ENCODE measurements around the gene CDK11A. TPM values are rescaled to one million over a fixed set of nuclear protein-coding genes. Genes with fewer than 3 reads are reported as not detected.
A peak's percentile ranks its signal among the peaks of the same experiment; 100 is the strongest.
"Not testable (repeated sequence)": the region's sequence is repeated elsewhere in the genome, so short reads cannot be mapped to it uniquely, and the experiment has no call there.

CDK11A gene
- total and polyA plus RNA-seq, 9 donors, result 11.5 to 31.2 (median 24.2) TPM

DNA sequence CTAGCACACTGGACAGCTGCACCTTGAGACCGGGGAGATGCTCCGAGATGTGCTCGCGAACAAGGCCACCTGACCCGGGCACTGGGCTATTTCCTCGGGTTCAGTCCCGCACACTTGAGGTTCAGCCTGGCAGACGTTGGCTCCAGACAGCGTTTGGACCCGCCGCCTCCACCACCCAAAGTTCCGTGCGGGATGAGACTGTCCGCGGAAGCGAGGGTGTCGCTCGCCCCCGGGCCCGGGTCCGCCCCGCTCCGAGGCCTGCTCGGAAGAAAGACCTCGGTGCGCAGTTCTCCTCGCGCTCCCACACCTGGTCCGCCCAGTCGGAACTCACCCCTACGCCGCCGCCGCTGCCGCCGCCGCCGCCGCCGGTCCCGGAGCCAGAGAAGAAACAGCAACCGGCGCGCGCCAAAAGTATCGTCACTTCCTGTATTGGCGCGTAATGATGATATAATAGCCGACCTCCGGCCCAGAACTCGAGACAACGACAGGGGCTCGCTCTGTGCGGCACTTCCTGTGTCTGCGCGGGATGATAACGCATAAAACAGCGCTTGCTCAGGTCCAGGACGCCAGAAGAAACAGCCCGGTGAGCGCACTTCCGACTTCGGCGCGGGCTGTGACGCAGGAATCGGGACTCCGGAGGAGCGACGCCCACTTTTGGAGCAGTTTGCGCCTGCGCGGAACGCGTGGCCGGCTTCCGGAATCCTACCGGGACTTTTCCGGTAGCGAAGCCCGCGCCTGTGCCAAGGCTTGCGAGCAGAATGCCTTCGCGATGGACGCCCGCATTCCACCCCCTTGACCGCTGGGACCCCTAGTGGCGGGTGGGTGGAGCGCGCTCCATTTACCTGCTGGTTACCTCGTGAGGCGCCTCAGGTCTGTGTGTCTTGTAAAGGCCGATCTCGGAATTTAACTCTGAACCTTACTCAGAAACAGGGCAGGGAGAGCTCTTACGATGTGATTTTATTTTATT is 65.3 kb downstream of the CDK11A start, which contains the start of gene CDK11B:
TSS of gene CDK11B (minus strand) at position 422 of the 967 bp plus-strand sequence. CDS start 1,519 bp downstream, outside the sequence.
- peaks cover 13% of the 10 kb centered on the region for H3K4me1 ChIP-seq (ENCODE audit: control insufficient read depth, insufficient read depth, low read length)
- peak; percentile 97 for DNase-seq
- H3K4me3 ChIP-seq (ENCODE audit: low read length), result peak within 1 kb of the TSS; percentile 75
- not testable (repeated sequence) for H3K27me3 ChIP-seq (ENCODE audit: control insufficient read depth, insufficient read depth, low read length); H3K9me3 ChIP-seq (replicated peaks; ENCODE audit: control insufficient read depth, low read depth, low read length)
- peak within 1 kb of the TSS; percentile 99 for H3K27ac ChIP-seq (ENCODE audit: low read length)
- under 1% methylated on average over 43 of the region's 96 CpGs for WGBS (ENCODE audit: insufficient coverage)
- H3K36me3 ChIP-seq (ENCODE audit: control insufficient read depth, insufficient read depth, low read length), result peaks cover 29% of the 10 kb centered on the region

Other genes with a start within 250 kb of the CDK11A start
- 13.5 TPM for gene ATAD3A, start 212.2 kb downstream of the CDK11A start, total RNA-seq
- gene ATAD3A, start 212.2 kb downstream of the CDK11A start, polyA plus RNA-seq (ENCODE audit: insufficient read depth in 1 of 8, insufficient read length in 8 of 8, low replicate concordance in 1 of 8), result 10 to 100 TPM; 15.8 to 22.0 (median 20.6) TPM
- gene TMEM240, start 183.7 kb downstream of the CDK11A start, total RNA-seq, result 3.5 TPM
- 1 to 10 TPM; 3.6 to 9.2 (median 4.9) TPM for gene TMEM240, start 183.7 kb downstream of the CDK11A start, polyA plus RNA-seq (ENCODE audit: insufficient read depth in 1 of 8, insufficient read length in 8 of 8, low replicate concordance in 1 of 8)
- 38.0 TPM for gene SSU72, start 149.5 kb downstream of the CDK11A start, total RNA-seq
- gene SSU72, start 149.5 kb downstream of the CDK11A start, polyA plus RNA-seq (ENCODE audit: insufficient read depth in 1 of 8, insufficient read length in 8 of 8, low replicate concordance in 1 of 8), result 100 to 1,000 TPM in 1 of 8 donors, 10 to 100 TPM in 7; 77.5 to 106 (median 92.4) TPM
- 0.62 TPM for gene FNDC10, start 124.2 kb downstream of the CDK11A start, total RNA-seq
- gene FNDC10, start 124.2 kb downstream of the CDK11A start, polyA plus RNA-seq (ENCODE audit: insufficient read depth in 1 of 8, insufficient read length in 8 of 8, low replicate concordance in 1 of 8), result 1 to 10 TPM; 1.5 to 3.3 (median 2.7) TPM
- 54.8 TPM for gene MIB2, start 108.9 kb downstream of the CDK11A start, total RNA-seq
- 100 to 1,000 TPM in 1 of 8 donors, 10 to 100 TPM in 7; 43.2 to 111 (median 76.9) TPM for gene MIB2, start 108.9 kb downstream of the CDK11A start, polyA plus RNA-seq (ENCODE audit: insufficient read depth in 1 of 8, insufficient read length in 8 of 8, low replicate concordance in 1 of 8)
- gene MMP23B, start 92.2 kb downstream of the CDK11A start, total RNA-seq, result 50.7 TPM
- 10 to 100 TPM; 27.6 to 55.6 (median 36.3) TPM for gene MMP23B, start 92.2 kb downstream of the CDK11A start, polyA plus RNA-seq (ENCODE audit: insufficient read depth in 1 of 8, insufficient read length in 8 of 8, low replicate concordance in 1 of 8)
- gene CDK11B, start 65.4 kb downstream of the CDK11A start, total RNA-seq, result 9.4 TPM
- gene CDK11B, start 65.4 kb downstream of the CDK11A start, polyA plus RNA-seq (ENCODE audit: insufficient read depth in 1 of 8, insufficient read length in 8 of 8, low replicate concordance in 1 of 8), result 10 to 100 TPM; 32.0 to 37.8 (median 35.1) TPM
- gene SLC35E2B, start 31.6 kb downstream of the CDK11A start, total RNA-seq, result 27.4 TPM
- gene SLC35E2B, start 31.6 kb downstream of the CDK11A start, polyA plus RNA-seq (ENCODE audit: insufficient read depth in 1 of 8, insufficient read length in 8 of 8, low replicate concordance in 1 of 8), result 10 to 100 TPM; 30.9 to 56.9 (median 48.4) TPM
- 18.2 TPM for gene NADK, start 54.1 kb upstream of the CDK11A start, total RNA-seq
- 10 to 100 TPM; 28.1 to 40.1 (median 32.8) TPM for gene NADK, start 54.1 kb upstream of the CDK11A start, polyA plus RNA-seq (ENCODE audit: insufficient read depth in 1 of 8, insufficient read length in 8 of 8, low replicate concordance in 1 of 8)
- gene GNB1, start 166.7 kb upstream of the CDK11A start, total RNA-seq, result 52.3 TPM
- gene GNB1, start 166.7 kb upstream of the CDK11A start, polyA plus RNA-seq (ENCODE audit: insufficient read depth in 1 of 8, insufficient read length in 8 of 8, low replicate concordance in 1 of 8), result 100 to 1,000 TPM; 151 to 216 (median 179) TPM
- 162 TPM for gene CALML6, start 190.9 kb upstream of the CDK11A start, total RNA-seq
- gene CALML6, start 190.9 kb upstream of the CDK11A start, polyA plus RNA-seq (ENCODE audit: insufficient read depth in 1 of 8, insufficient read length in 8 of 8, low replicate concordance in 1 of 8), result 100 to 1,000 TPM; 132 to 277 (median 201) TPM
- 66.3 TPM for gene TMEM52, start 194.9 kb upstream of the CDK11A start, total RNA-seq
- gene TMEM52, start 194.9 kb upstream of the CDK11A start, polyA plus RNA-seq (ENCODE audit: insufficient read depth in 1 of 8, insufficient read length in 8 of 8, low replicate concordance in 1 of 8), result 100 to 1,000 TPM in 2 of 8 donors, 10 to 100 TPM in 6; 43.3 to 129 (median 85.1) TPM